Adrenal gland (tissue), 12 donors: ENCODE results near the gene P2RX3. TPM values are rescaled to one million over a fixed set of nuclear protein-coding genes. Genes with fewer than 3 reads are reported as not detected.
"Not testable (repeated sequence)": the region's sequence is repeated elsewhere in the genome, so short reads cannot be mapped to it uniquely, and the experiment has no call there.

Experiments used
- DNase-seq, 7 donors: peaks; one replicate each; pipeline ENCODE4 v3.0.0-alpha.2; 2019 to 2020
- H3K27ac ChIP-seq, 5 donors: fragments of 200-600 bp; sonication (generic) in 4 of 5; 1 replicate in 3 of 5; 2 replicates in 2 of 5; pipeline versions ENCODE4 v1.5.1 to v1.8.0; 2016 to 2020; ENCODE audit warnings: mild to moderate bottlenecking in 1 of 5
- H3K27me3 ChIP-seq: fragments of 200-600 bp; 2 replicates; pipeline ENCODE4 v1.8.0; 2021
- H3K36me3 ChIP-seq, 2 donors: fragments of 200-600 bp; replicated peaks in 1 of 2; 1 replicate in 1 of 2; 2 replicates in 1 of 2; pipeline versions ENCODE4 v1.5.1 to v1.8.0; 2018 to 2022
- H3K4me1 ChIP-seq, 2 donors: fragments of 200-600 bp; replicated peaks in 1 of 2; 1 replicate in 1 of 2; 2 replicates in 1 of 2; pipeline versions ENCODE4 v1.5.1 to v1.8.0; 2018 to 2021
- H3K4me3 ChIP-seq, 4 donors: fragments of 200-600 bp; sonication (generic) in 3 of 4; one replicate each; pipeline ENCODE4 v1.5.1; 2016 to 2018
- H3K9me3 ChIP-seq, 3 donors: fragments of 200-600 bp; sonication (generic) in 1 of 3; replicated peaks in 1 of 3; 1 replicate in 2 of 3; 2 replicates in 1 of 3; pipeline versions ENCODE4 v1.5.1 to v1.8.0; 2016 to 2021
- POLR2A ChIP-seq, 2 donors: fragments of 450-650 bp; IDR thresholded peaks; one replicate each; pipeline ENCODE4 v1.6.1; 2017; ENCODE audit warnings: antibody characterized with exemption in 2 of 2, mild to moderate bottlenecking in 2 of 2, moderate library complexity in 1 of 2
- WGBS, 4 donors: extraction: QIAGEN DNeasy Blood & Tissue Kit in 2 of 4; methylation state at CpG; one replicate each; pipeline versions ENCODE4 v1.1.5 to v1.1.7; 2013 to 2017; 5-methylcytosine and 5-hydroxymethylcytosine counted together
- intact Hi-C, 2 donors: fragments of 100-400 bp; cut with DNase I; formaldehyde crosslinking; loops; one replicate each; pipeline versions ENCODE4 v1.14.1 to v1.15.0; 2022 to 2023
- polyA plus RNA-seq, 3 donors: library from polyadenylated mRNA; stranded (reverse); fragments of 200-250 nt in 2 of 3; fragments of 350-450 nt in 1 of 3; fragmentation: Illumina TruSeq in 1 of 3; extraction: RNeasy Lipid Tissue Mini Kit (QIAGEN cat#74804) in 1 of 3; gene quantifications; one replicate each; pipeline ENCODE4 v1.2.3, GENCODE V29; 2013 to 2014
- total RNA-seq, 9 donors: library from RNA; depleted of rRNA in 4 of 9; stranded (reverse); fragments of >200 nt in 4 of 9; fragments of 120-200 nt in 1 of 9; fragmentation: NEBNext Ultra II Directional in 1 of 9; extraction: Animal tissue kit (Norgen Biotek cat#: 25700) in 1 of 9; gene quantifications; one replicate each; pipeline versions ENCODE4 v1.1.0 to v1.2.4, GENCODE V29; 2013 to 2023
- TF ChIP-seq, protein P1 (sequence below), 6 experiments: fragments of 450-650 bp in 4 of 6; fragments of 200-600 bp in 2 of 6; sonication (generic) in 1 of 6; IDR thresholded peaks; 1 replicate in 5 of 6; 2 replicates in 1 of 6; pipeline versions ENCODE4 v1.5.1 to v1.8.0; 2016 to 2021; ENCODE audit warnings: antibody characterized with exemption in 6 of 6, mild to moderate bottlenecking in 2 of 6, moderate library complexity in 1 of 6
- donor health status: healthy with polysubstance abuse.
- donor health status: Bipolar disorder and iron deficiency.
- donor health status: DM: yes; HTN: yes; CAD: no.
- donor health status: DM: no; HTN: no; CAD: no.
- donor health status: DM: no; HTN: no; CAD: no.
- donor health status: DM: yes; HTN: yes; CAD: no.

The P2RX3 gene
- total and polyA plus RNA-seq, 12 donors = 0.11 to 2.5 (median 0.76) TPM; not detected in 2

DNA sequence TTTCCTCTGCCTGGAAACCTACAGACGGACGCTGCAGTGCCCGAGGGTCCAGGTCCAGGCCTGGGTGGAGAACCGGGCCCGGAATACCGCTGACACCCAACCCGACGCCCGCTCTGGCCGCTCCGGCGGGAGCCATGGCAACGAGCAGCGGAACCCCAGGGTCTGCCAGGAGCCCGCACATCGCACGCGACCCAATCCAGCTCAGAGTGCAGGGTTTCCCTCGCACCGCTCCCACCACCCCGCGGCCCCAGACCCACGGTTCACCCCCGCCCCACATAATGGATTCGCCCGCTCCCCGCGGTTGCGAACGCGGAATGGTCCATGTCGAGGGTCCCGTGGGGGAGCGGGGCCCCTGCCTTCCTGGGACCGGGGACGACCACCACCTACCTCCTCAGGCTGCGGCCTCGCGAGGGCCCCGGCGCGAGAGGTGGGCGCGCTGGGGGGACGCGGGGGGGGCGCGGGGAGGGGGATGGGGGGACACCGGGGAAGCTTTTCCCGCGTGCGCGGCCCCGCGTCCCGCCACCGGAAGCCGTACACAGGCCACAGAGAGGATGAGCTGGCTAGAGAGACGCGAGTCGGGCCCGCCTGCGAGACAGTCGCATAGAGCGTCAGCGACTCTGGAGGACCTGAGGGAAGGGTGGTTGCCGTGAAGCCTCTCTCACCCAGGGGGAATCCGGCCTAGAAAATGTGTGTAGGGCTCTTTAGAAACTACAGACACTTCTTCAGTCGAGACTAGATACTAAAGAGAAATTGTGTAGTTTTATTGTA, 2.6 kb upstream of the P2RX3 start, which contains the start of gene SSRP1:
TSS of gene SSRP1 (minus strand) at position 550 of the 768 bp plus-strand sequence. CDS start 771 bp downstream, outside the sequence.
- intact Hi-C loops = no loop called here
- peak; percentile 38 to 83 for TF ChIP-seq POLR2A (IDR thresholded peaks at IDR 0.05)
- TF ChIP-seq, protein P1, sequence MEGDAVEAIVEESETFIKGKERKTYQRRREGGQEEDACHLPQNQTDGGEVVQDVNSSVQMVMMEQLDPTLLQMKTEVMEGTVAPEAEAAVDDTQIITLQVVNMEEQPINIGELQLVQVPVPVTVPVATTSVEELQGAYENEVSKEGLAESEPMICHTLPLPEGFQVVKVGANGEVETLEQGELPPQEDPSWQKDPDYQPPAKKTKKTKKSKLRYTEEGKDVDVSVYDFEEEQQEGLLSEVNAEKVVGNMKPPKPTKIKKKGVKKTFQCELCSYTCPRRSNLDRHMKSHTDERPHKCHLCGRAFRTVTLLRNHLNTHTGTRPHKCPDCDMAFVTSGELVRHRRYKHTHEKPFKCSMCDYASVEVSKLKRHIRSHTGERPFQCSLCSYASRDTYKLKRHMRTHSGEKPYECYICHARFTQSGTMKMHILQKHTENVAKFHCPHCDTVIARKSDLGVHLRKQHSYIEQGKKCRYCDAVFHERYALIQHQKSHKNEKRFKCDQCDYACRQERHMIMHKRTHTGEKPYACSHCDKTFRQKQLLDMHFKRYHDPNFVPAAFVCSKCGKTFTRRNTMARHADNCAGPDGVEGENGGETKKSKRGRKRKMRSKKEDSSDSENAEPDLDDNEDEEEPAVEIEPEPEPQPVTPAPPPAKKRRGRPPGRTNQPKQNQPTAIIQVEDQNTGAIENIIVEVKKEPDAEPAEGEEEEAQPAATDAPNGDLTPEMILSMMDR (IDR thresholded peaks at IDR 0.05) = no peak

DNA sequence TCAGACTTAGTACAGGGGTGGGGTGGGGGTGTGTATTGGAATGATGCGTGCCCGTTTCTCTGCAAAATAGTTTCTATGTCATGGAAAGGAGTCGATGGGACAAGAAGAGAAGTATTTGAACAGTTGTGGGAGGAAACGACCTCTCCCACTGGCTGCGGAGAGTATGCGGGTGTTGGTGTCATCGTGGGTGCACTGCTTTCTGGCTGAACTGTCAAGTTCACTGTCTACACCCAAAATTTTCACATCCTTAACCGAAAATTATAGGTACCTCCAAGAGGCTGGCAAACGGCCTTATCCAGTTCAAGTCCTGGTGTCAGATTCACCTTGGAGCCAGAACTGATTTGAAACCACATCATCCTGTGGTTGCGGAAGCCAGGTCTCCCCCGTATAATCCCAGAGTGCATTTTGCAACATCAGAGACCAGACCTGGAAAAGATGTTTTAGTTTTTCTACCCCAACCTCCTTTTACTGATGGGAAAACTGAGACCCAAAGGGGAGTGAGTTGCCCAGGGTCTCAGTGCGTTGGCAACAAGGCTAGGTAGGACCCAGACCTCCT, 2.0 kb upstream of the P2RX3 start:
- TF ChIP-seq POLR2A (IDR thresholded peaks at IDR 0.05) = no peak
- TF ChIP-seq, protein P1 (IDR thresholded peaks at IDR 0.05) = no peak
- H3K4me1 ChIP-seq = peaks cover 0 to 13% of the 10 kb centered on the region in 2 donors
- H3K36me3 ChIP-seq = peaks cover 0 to 29% of the 10 kb centered on the region in 2 donors
- no peaks in the 10 kb centered on the region for H3K9me3 ChIP-seq
- DNase-seq = peak in 1 of 7 donors; percentile 23
- H3K4me3 ChIP-seq = peak overlapping the region in 3 of 4 donors; percentile 28 to 92 (median 91)
- intact Hi-C loops = no loop called here
- WGBS, 4 donors = 26 to 30% (median 27%) methylated on average over 10 to 12 of the region's 12 CpGs
- no peaks in the 10 kb centered on the region for H3K27me3 ChIP-seq
- peak overlapping the region in 4 of 5 donors; percentile 78 to 93 (median 82) for H3K27ac ChIP-seq

More for the DNA sequence above, 2.6 kb upstream of the P2RX3 start, which contains the start of gene SSRP1:
- WGBS, 4 donors = 0 to 1% (median 1%) methylated on average over 7 to 68 of the region's 69 CpGs
- peak; percentile 85 to 94 (median 90) for DNase-seq
- Histone ChIP-seq H3K27ac (peak within 1 kb of the TSS in 4 of 5 donors; percentile 78 to 93 (median 82)), H3K4me1 (peaks cover 0 to 13% of the 10 kb centered on the region in 2 donors), H3K27me3 (no peaks in the 10 kb centered on the region), H3K4me3 (peak within 1 kb of the TSS; percentile 28 to 92 (median 68)), H3K36me3 (peaks cover 0 to 36% of the 10 kb centered on the region in 2 donors), H3K9me3 (no peaks in the 10 kb centered on the region)

DNA sequence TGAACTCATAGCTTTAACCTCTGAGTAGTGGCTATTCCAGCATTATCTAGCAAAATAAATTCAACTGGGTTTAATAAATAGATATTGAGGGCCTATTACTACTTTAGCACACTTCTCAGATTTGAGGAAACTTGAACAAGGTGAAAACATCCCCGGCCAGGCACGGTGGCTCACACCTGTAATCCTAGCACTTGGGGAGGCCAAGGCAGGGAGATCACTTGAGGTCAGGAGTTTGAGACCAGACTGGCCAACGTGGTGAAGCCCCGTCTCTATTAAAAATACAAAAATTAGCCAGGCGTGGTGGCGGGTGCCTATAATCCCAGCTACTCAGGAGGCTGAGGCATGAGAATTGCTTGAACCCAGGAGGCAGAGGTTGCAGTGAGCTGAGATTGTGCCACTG, 1.3 kb upstream of the P2RX3 start:
- intact Hi-C loops, H3K4me3 ChIP-seq, H3K27ac ChIP-seq, H3K9me3 ChIP-seq, H3K27me3 ChIP-seq, DNase-seq: not testable (repeated sequence)
- H3K36me3 ChIP-seq = peaks cover 0 to 22% of the 10 kb centered on the region in 2 donors
- WGBS, 4 donors = 90 to 93% (median 90%) methylated on average over 6 of the region's 6 CpGs
- peaks cover 0 to 13% of the 10 kb centered on the region in 2 donors for H3K4me1 ChIP-seq

DNA sequence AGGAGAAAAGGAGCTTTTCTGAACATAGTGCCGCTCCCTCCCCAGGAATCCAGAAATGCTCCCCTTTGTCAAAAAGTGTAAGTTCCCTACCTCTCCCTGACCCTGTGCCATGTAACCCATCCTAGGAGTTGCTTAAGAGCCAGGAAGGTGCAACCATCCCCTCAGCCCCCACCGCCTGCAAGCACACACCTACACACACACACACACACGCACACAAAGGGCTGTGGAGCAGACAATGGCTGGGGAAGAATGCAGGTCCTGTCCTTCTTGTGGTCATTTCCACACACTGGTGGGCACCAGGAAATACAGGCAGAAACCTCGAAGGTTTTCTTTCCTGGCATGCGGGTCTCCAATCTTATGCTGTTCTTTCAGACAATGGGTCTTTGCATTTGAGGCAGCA, 1.2 kb downstream of the P2RX3 start:
- Histone ChIP-seq H3K27me3 (no peaks in the 10 kb centered on the region), H3K4me1 (peaks cover 0 to 13% of the 10 kb centered on the region in 2 donors), H3K4me3 (no peak overlapping the region), H3K9me3 (no peaks in the 10 kb centered on the region), H3K36me3 (no peaks in the 10 kb centered on the region), H3K27ac (no peak overlapping the region)
- 68 to 84% (median 78%) methylated on average over 5 of the region's 5 CpGs for WGBS, 4 donors
- DNase-seq = no peak
- TF ChIP-seq POLR2A (IDR thresholded peaks at IDR 0.05) = no peak
- TF ChIP-seq, protein P1 (IDR thresholded peaks at IDR 0.05) = no peak
- intact Hi-C loops = no loop called here
